Liver (tissue), 3 donors: Measurements from ENCODE around the gene SEL1L.
"Not testable (repeated sequence)": the region's sequence is repeated elsewhere in the genome, so short reads cannot be mapped to it uniquely, and the experiment has no call there.

Source experiments
- SP1 ChIP-seq: IDR thresholded peaks from 2 replicates; pipeline ENCODE4 v1.6.1; 2018; ENCODE audit warnings: antibody characterized with exemption, mild to moderate bottlenecking
- TAF1 ChIP-seq: conservative IDR thresholded peaks from 2 replicates; pipeline ENCODE4 v1.6.1; 2016; ENCODE audit warnings: antibody characterized with exemption, mild to moderate bottlenecking
- TF ChIP-seq, protein P1 (sequence below): fragments of 150-350 bp; IDR thresholded peaks from 2 replicates; pipeline ENCODE4 v1.5.1; 2017; ENCODE audit warnings: improper control_type of control experiment, low read depth, low read length; ENCODE audit not compliant: missing input control
- donor health status: healthy.
- donor health status: healthy.

- TF ChIP-seq, protein P1, sequence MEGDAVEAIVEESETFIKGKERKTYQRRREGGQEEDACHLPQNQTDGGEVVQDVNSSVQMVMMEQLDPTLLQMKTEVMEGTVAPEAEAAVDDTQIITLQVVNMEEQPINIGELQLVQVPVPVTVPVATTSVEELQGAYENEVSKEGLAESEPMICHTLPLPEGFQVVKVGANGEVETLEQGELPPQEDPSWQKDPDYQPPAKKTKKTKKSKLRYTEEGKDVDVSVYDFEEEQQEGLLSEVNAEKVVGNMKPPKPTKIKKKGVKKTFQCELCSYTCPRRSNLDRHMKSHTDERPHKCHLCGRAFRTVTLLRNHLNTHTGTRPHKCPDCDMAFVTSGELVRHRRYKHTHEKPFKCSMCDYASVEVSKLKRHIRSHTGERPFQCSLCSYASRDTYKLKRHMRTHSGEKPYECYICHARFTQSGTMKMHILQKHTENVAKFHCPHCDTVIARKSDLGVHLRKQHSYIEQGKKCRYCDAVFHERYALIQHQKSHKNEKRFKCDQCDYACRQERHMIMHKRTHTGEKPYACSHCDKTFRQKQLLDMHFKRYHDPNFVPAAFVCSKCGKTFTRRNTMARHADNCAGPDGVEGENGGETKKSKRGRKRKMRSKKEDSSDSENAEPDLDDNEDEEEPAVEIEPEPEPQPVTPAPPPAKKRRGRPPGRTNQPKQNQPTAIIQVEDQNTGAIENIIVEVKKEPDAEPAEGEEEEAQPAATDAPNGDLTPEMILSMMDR, result not testable (repeated sequence)
- not testable (repeated sequence) for TF ChIP-seq TAF1, SP1
Measured at GRCh38 chr14:81429749-81430148, 103.9 kb downstream of the SEL1L start.
